Tibial nerve (tissue), 4 donors: ENCODE measurements around the gene DGKD.
A peak's percentile ranks its signal among the peaks of the same experiment; 100 is the strongest.

ENCODE experiments used
- CTCF ChIP-seq, 5 experiments: fragments of 200-600 bp in 3 of 5; fragments of 450-650 bp in 2 of 5; sonication (generic) in 3 of 5; IDR thresholded peaks; one replicate each; pipeline ENCODE4 v1.5.1; 2016 to 2019; ENCODE audit warnings: antibody characterized with exemption in 5 of 5, mild to moderate bottlenecking in 3 of 5, moderate library complexity in 2 of 5
- EP300 ChIP-seq, 2 donors: sonication (generic); formaldehyde crosslinking; IDR thresholded peaks; one replicate each; pipeline ENCODE4 v1.6.1; 2017; ENCODE audit warnings: antibody characterized with exemption in 2 of 2, mild to moderate bottlenecking in 1 of 2
- POLR2A ChIP-seq, 2 donors: fragments of 450-650 bp; IDR thresholded peaks; one replicate each; pipeline ENCODE4 v1.6.1; 2017; ENCODE audit warnings: antibody characterized with exemption in 2 of 2, mild to moderate bottlenecking in 2 of 2, moderate library complexity in 2 of 2

- TF ChIP-seq CTCF (IDR thresholded peaks at IDR 0.05) (no peak), POLR2A (IDR thresholded peaks at IDR 0.05) (peak in 1 of 2 donors; percentile 5), EP300 (IDR thresholded peaks at IDR 0.05) (peak; percentile 82 to 88)
Observed at GRCh38 chr2:233331536-233331935, 22.8 kb upstream of the DGKD start.
